Brain microvascular endothelial cell (primary cell): ENCODE data around the gene ST3GAL5.

Experiments used
- DNase-seq: peaks from one replicate; pipeline ENCODE4 v3.0.0-alpha.2; 2020
- H3K27ac ChIP-seq: fragments of 250-450 bp; sonication (Bioruptor Pico); 2 replicates; pipeline ENCODE4 v1.5.1; 2020; ENCODE audit warnings: mild to moderate bottlenecking, moderate library complexity
- H3K27me3 ChIP-seq: fragments of 250-450 bp; sonication (Bioruptor Pico); replicated peaks from 2 replicates; pipeline ENCODE4 v1.5.1; 2020; ENCODE audit warnings: mild to moderate bottlenecking
- H3K36me3 ChIP-seq: fragments of 250-450 bp; sonication (Bioruptor Pico); replicated peaks from 2 replicates; pipeline ENCODE4 v1.5.1; 2020; ENCODE audit warnings: mild to moderate bottlenecking
- H3K4me3 ChIP-seq: 2 replicates; pipeline ENCODE4 v1.5.1; 2011; ENCODE audit warnings: low read depth, mild to moderate bottlenecking, control low read depth, low read length, moderate library complexity
- CTCF ChIP-seq: IDR thresholded peaks from 2 replicates; pipeline ENCODE4 v1.5.1; 2011; ENCODE audit warnings: low read depth, mild to moderate bottlenecking, moderate library complexity, low read length, control low read depth, inconsistent platforms; ENCODE audit errors: missing control alignments
- in situ Hi-C: cut with HindIII; loops from 2 replicates; pipeline ENCODE4 v1.10.0; 2017; ENCODE audit warnings: low sequenced_read_pairs, low pct_ligation_motif_present

The ST3GAL5 gene

GRCh38 chr2:85872536-85873161 is 16.1 kb downstream of the ST3GAL5 start:
- Histone ChIP-seq H3K36me3 (no peaks in the 10 kb centered on the region), H3K27me3 (no peaks in the 10 kb centered on the region), H3K4me3 (no peak overlapping the region), H3K27ac (no peak overlapping the region)
- in situ Hi-C loops = no loop called here
- no peak for TF ChIP-seq CTCF
- DNase-seq = no peak

- H3K27me3 ChIP-seq = no peaks in the 10 kb centered on the region
- DNase-seq = no peak
- no peaks in the 10 kb centered on the region for H3K36me3 ChIP-seq
- H3K4me3 ChIP-seq = no peak overlapping the region
- TF ChIP-seq CTCF = no peak
- H3K27ac ChIP-seq = no peak overlapping the region
- in situ Hi-C loops = no loop called here
These were observed 17.2 kb downstream of the ST3GAL5 start for GRCh38 chr2:85871494-85872164.

- no peak for TF ChIP-seq CTCF
- in situ Hi-C loops = no loop called here
- no peaks in the 10 kb centered on the region for H3K36me3 ChIP-seq
- no peak for DNase-seq
- H3K27me3 ChIP-seq = no peaks in the 10 kb centered on the region
- H3K27ac ChIP-seq = no peak overlapping the region
- H3K4me3 ChIP-seq = no peak overlapping the region
These were observed 20.0 kb downstream of the ST3GAL5 start for GRCh38 chr2:85868822-85869221.

GRCh38 chr2:85867556-85868292 is 21.1 kb downstream of the ST3GAL5 start:
- in situ Hi-C loops = no loop called here
- Histone ChIP-seq H3K36me3 (no peaks in the 10 kb centered on the region), H3K27me3 (no peaks in the 10 kb centered on the region), H3K27ac (no peak overlapping the region), H3K4me3 (no peak overlapping the region)
- DNase-seq = no peak
- no peak for TF ChIP-seq CTCF

- no peaks in the 10 kb centered on the region for H3K27me3 ChIP-seq
- no peak for TF ChIP-seq CTCF
- no peak overlapping the region for H3K27ac ChIP-seq
- no peak for DNase-seq
- H3K36me3 ChIP-seq = no peaks in the 10 kb centered on the region
- no peak overlapping the region for H3K4me3 ChIP-seq
- in situ Hi-C loops = no loop called here
These were observed 21.7 kb downstream of the ST3GAL5 start for GRCh38 chr2:85867121-85867520.
